GM19372 (cell line): ENCODE results near the gene PALMD.

Source experiments
- ATAC-seq: cut with Tn5 transposase; IDR thresholded peaks from one replicate; pipeline ENCODE4 v1.9.1; 2021; ENCODE audit warnings: mild to moderate bottlenecking, low read depth, moderate library complexity; ENCODE audit not compliant: unreplicated experiment

PALMD gene

DNA sequence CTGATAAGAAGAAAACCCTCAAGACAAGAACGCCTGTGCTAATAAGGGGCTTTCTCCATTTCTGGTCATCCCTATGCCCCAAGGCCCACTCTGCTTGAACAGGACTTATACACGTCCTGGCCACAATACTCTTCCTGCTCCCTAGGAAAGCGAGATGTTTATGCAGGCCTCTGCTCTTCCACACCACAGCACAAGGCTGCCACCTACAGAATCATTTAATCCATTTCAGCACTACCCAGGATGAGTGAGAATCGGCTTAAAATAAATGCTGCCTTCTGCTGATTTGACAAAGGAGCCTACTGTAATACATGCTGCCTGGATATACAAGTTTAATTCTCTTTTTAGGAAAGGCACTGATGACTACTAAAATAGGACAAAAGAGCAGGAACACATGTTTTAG, 91.1 kb downstream of the PALMD start:
- ATAC-seq = no peak

DNA sequence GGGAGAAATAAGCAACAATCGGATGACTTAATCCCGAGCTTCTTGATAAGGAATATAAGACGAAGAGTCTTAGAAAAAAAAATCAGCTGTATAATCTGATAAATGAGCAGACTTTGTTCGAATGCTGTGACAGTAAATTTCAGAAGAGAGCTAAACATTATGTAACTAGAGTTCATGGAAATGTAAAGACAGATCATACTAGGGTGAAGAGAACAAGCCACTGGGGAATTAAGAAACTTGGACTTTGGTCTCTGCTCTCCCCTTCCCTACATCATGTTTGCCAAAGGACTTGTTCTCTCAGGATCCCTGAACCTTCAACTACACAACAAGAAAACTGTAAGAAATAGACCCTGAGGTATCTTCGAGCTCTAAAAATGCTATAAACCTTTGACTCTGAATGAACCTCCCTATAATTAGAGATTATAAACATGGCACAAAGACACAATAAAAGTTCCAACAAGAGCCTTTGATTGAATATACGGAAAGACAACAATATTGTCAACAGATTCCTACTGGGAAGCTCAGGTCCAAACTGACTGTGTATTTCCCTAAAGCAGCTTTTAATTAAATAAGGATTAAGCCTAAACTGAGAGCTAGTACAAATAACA, 93.0 kb downstream of the PALMD start:
- ATAC-seq = no peak

DNA sequence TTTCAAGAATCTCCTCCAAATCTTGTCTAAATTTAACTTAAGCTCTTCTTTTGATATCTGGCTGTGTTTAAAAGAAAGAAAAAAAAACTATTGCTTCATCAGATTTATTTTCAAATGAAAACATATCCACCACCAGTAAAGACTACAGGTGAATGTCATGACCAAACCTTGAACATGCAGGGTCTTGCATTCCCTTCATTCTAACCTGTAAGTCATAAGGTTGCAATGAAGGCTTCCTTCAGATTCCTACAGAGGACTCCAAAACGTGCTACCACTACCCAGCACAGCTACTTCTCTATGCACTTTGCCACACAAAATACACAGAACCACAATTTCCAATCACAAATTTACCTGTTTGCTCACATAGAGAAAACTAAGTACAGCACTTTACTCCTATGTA, 94.2 kb downstream of the PALMD start:
- ATAC-seq = no peak
